Measurements from ENCODE around the gene FBXL5.
A peak's percentile ranks its signal among the peaks of the same experiment; 100 is the strongest.

Gene FBXL5

DNA sequence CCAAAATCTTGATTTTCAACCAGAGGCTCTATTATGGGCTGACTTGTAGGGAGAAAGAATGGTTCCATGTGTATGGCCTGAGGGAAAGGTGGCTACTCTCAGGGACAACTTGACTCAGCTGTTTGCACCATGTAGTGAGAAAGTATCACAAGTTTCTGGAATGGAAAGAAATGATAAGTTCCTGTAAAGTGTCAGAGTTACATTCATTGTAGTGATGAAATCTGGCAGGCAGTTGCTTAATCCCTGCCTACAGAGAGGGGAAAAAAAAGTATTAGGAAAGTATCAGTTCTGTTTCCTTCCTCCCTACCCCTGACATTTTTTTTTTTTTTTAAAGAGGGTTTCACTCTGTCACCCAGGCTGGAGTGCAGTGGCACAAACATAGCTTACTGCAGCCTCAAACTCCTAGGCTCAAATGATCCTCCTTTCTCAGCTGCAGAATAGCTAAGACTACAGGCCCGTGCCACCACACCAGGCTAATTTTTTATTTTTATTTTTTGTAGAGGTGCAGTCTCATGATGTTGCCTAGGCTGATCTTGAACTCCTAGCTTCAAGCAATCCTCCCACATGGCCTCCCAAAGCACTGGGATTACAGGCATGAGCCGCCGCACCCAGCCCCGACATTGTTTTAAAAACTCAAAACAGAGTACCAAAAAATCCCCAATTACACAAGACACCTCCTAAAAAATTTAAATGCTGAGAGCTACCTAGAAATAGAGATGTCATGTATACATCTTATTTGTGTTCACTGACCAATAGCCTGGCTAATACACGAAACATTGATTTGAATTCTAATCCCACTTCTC, 4.8 kb upstream of the FBXL5 start:
- DNase-seq (peak in 1 of 2 donors; percentile 23), ATAC-seq (peak; percentile 44)
- Mint-ChIP-seq H3K4me3 (peak overlapping the region; percentile 39 to 60), H3K27me3 (no peaks in the 10 kb centered on the region), H3K9me3 (no peaks in the 10 kb centered on the region), H3K4me1 (peaks cover 56% of the 10 kb centered on the region), H3K27ac (peak overlapping the region; percentile 82 to 96)

DNA sequence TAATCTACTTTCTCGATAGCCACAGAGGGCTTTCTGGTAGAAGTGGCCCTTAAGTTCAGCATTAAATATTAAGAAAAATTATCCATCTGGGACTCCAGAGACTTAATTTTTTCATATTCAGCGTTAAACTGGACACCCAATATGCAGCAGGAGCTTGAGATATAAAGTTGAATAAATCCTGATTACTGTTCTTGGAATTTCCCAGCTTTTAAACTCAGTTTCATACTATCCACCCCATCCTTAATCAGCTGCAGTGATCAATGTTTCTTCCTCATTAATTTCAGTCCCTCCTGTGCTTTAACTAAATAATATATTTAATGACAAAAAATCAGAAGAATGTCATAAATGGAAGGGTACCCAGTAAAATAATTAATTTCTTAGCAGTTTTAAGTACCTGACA, 3.6 kb upstream of the FBXL5 start:
- ATAC-seq (no peak), DNase-seq (no peak)
- Mint-ChIP-seq H3K27me3 (no peaks in the 10 kb centered on the region), H3K4me3 (peak overlapping the region in 1 of 2 donors; percentile 60), H3K9me3 (no peaks in the 10 kb centered on the region), H3K4me1 (peaks cover 56% of the 10 kb centered on the region), H3K27ac (peak overlapping the region in 1 of 2 donors; percentile 52)

DNA sequence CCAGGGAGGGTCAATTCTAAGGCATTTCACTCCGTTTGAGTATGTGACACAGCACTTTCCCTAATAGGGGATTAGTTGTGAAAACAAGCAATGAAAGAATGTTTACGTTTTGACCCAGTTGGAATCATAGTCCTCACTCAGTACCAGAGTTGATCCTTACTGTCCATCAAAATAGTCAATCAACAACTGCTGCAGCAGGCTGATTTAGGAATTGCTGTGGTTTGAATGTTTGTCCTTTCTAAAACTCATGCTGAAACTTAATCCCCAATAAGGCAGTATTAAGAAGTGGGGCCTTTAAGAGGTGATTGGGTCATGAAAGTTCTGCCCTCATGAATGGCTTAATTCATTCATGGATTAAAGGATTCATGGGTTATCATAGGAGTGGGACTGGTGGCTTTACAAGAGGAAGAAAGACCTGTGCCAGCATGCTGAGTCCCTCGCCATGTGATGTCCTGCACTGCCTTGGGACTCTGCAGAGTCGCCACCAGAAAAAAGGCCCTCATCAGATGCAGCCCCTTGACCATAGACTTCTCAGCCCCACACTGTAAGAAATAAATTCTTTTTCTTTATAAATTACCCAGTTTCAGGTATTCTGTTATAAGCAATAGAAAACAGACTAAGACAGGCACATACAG, 3.1 kb upstream of the FBXL5 start:
- Mint-ChIP-seq H3K4me1 (peaks cover 62% of the 10 kb centered on the region), H3K27ac (no peak overlapping the region), H3K4me3 (no peak overlapping the region), H3K27me3 (no peaks in the 10 kb centered on the region), H3K9me3 (no peaks in the 10 kb centered on the region)
- DNase-seq (no peak), ATAC-seq (no peak)

DNA sequence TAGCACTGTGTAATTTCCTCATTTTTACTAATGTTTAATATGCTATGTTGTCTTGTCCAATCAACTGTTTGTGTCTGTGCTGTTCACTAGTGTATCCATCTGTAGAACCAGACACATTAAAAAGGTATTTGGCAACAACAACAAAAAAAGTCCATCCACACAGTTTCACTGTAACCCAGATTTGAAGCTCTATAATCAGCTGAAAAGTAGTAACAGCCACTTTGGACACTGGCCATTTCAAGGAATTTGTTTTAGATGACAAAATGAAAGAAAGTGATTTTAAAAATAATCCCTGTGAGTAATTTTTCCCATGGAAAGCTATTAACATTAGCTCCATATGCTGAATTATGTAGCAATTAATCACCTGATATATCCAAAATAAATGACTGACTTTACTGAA, 2.2 kb upstream of the FBXL5 start:
- no peaks in the 10 kb centered on the region for H3K27me3 Mint-ChIP-seq
- H3K9me3 Mint-ChIP-seq, result no peaks in the 10 kb centered on the region
- H3K27ac Mint-ChIP-seq, result no peak overlapping the region
- no peak for DNase-seq
- no peak for ATAC-seq
- H3K4me3 Mint-ChIP-seq, result no peak overlapping the region
- H3K4me1 Mint-ChIP-seq, result peaks cover 66% of the 10 kb centered on the region

DNA sequence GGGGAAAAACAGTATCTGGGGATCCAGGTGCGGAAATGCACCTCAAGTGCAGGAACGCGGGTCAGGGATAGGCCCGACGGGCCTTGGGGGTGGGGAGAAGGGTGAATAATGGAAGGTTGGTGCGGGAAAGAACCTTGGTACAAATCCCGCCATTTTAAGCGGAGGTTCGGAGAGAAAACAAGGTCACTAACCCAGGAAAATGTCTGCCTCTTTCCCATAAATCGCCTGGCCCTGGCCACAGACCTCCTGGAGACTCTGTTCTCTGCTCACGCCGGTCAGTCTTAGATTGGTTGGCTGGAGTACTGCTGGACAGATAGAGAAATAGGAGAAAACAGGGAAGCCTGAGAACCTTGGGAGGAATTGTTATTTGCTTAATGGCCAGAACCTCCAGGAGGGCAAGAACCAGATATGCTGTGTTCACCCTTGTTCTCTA, 897 bp upstream of the FBXL5 start:
- no peak for ATAC-seq
- DNase-seq, result no peak
- Mint-ChIP-seq H3K27me3 (no peaks in the 10 kb centered on the region), H3K27ac (peak overlapping the region; percentile 88 to 98), H3K4me1 (peaks cover 70% of the 10 kb centered on the region), H3K9me3 (no peaks in the 10 kb centered on the region), H3K4me3 (peak overlapping the region; percentile 90 to 94)

DNA sequence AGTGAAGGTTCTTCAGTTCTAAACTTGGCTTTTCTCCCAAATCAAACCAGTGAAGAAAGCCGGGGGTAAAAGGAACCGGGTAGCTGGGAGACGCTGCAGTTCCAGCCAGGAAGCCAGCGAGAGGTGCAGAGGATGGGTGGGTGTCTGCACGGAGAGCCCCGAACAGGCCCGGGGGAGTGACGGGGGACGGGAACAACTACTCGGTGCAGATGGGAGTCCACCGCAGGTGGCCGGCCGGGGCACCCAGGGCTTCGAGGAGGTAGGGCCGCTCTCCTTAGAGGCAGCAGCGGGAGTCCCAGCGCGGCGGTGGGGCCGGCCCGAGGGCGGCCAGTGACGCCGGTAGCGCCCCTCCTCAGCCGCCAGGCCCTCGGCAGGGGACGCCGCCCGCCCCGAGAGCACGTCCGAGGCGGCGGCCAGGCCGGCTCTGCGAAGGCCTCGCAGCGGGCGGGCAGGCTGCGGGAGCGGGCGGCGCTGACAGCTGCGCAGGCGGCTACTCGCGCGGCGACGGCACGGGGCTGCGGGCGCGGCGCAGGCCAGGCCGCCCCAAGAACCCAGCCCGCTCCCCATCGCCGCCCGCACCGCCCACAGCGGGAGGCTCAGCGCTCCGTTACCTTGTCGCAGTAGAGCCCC, 449 bp downstream of the FBXL5 start:
- DNase-seq, result peak in 1 of 2 donors; percentile 53
- Mint-ChIP-seq H3K27ac (peak overlapping the region; percentile 95 to 98), H3K4me1 (peaks cover 70% of the 10 kb centered on the region), H3K9me3 (no peaks in the 10 kb centered on the region), H3K27me3 (no peaks in the 10 kb centered on the region), H3K4me3 (peak overlapping the region; percentile 97 to 99)
- peak; percentile 71 for ATAC-seq

DNA sequence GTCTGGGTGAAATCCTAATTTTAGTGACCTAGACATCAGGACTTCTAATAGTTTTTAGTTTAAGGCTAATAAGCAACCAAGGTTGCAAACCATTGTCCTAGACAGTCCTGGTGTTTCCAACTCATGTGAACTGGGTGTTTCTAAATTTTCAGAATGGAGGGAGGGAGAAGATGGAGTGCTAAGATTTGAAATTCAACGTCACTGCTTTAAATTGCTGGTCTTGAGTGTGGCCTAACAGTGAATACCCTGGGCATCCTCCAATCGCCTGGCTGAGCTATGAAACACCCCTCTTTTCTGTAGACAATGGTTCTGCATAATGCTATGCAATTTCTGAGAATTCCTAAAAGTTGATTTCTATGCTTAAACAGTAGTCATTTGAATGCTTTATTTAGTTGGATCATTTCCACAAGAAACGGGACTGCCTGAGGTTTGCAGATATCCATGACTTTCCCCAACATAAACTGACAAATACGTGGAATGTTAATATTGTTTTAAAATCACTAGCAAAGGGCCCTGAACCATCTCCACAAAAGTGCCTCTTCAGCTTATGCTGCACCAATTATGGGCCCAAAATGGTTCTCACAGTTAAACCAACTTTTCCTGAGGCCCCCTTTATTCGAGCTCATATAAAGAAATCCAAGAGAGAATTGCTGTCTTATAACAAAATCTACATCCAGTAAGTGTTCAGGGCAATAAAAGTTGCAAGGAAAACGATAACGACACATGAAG, 1.1 kb downstream of the FBXL5 start:
- DNase-seq (peak in 1 of 2 donors; percentile 16), ATAC-seq (peak; percentile 38)
- H3K9me3 Mint-ChIP-seq, result no peaks in the 10 kb centered on the region
- H3K27me3 Mint-ChIP-seq, result no peaks in the 10 kb centered on the region
- peak overlapping the region; percentile 97 to 99 for H3K4me3 Mint-ChIP-seq
- peak overlapping the region; percentile 95 to 98 for H3K27ac Mint-ChIP-seq
- H3K4me1 Mint-ChIP-seq, result peaks cover 71% of the 10 kb centered on the region

DNA sequence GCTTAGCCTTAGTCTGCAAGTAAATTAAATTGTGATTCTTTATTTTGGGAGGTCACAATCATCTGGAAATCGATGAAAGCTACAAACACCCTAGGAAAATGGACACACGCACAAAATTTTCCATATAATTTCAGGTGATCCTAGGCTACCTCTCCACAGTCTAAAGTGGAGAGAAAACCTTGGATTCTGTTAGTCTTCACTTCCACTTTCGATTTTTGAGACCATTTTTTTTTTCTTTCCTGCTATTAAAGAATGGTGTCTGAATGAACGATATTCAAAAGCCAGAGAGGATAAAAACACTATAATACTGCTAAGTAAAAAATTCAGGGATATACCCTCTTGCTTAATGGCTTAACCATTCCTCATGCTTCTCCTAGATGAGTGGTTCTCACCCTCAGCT, 1.7 kb downstream of the FBXL5 start:
- Mint-ChIP-seq H3K27me3 (no peaks in the 10 kb centered on the region), H3K27ac (peak overlapping the region; percentile 64 to 81), H3K4me1 (peaks cover 76% of the 10 kb centered on the region), H3K9me3 (no peaks in the 10 kb centered on the region), H3K4me3 (peak overlapping the region; percentile 97 to 99)
- ATAC-seq, result no peak
- no peak for DNase-seq

DNA sequence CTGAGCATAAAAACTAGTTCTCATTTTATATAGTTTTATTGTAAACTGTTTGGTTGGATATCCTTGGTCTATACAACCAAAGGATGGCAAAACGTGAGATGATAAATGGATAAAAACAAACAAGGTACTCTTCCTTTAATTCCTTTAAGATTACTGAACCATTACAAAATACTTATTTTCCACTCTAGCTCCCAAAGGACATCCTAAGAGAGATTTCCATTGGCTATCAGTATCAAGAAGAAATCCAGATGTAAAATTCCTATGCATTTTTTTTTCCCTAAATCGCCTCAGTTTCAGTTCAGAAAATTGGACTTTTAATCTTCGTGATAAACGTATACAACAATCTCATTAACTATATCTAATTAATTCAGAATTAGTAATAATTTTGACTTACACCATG, 2.3 kb downstream of the FBXL5 start:
- H3K27ac Mint-ChIP-seq, result no peak overlapping the region
- H3K4me3 Mint-ChIP-seq, result peak overlapping the region; percentile 97 to 99
- H3K9me3 Mint-ChIP-seq, result no peaks in the 10 kb centered on the region
- no peak for DNase-seq
- no peak for ATAC-seq
- peaks cover 74% of the 10 kb centered on the region for H3K4me1 Mint-ChIP-seq
- H3K27me3 Mint-ChIP-seq, result no peaks in the 10 kb centered on the region

DNA sequence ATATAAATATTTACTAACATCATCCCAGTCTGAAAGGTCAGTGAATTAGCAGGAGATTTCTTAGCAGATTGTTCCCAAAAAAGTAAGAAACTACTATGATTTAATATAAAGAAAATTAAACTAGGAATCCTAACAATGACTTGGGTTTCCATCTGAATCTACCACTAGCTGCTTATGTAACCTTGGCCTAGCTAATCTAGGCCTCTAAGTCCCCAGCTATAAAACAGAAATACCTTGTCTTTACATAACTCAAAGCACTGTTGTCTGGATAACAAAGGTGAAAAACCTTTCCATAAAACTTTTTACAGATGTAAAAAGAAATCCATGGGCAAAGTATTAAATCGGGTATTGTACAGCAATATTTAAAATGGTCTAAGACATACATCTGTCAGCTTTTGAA, 3.0 kb downstream of the FBXL5 start:
- DNase-seq, result no peak
- no peak for ATAC-seq
- peaks cover 68% of the 10 kb centered on the region for H3K4me1 Mint-ChIP-seq
- H3K9me3 Mint-ChIP-seq, result no peaks in the 10 kb centered on the region
- H3K27me3 Mint-ChIP-seq, result no peaks in the 10 kb centered on the region
- peak overlapping the region in 1 of 2 donors; percentile 66 for H3K4me3 Mint-ChIP-seq
- H3K27ac Mint-ChIP-seq, result no peak overlapping the region

DNA sequence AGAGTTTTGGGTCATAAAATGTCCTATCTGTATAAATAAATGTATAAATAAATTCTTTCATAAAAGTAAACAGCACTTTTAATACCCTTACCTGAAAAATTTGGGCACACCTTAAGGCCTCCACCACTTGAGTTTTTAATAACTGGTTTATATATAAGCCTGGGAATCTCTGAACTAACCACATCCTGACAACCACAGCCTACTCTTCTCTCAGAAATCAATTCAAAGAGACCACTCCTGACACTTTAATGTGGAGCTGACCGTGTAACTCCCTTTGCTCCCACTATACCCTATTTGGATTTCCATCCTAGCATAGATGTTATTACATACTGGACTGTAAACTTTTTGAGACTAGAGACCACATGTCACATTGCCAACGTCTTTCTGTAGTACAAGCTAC, 3.5 kb downstream of the FBXL5 start:
- Mint-ChIP-seq H3K9me3 (no peaks in the 10 kb centered on the region), H3K4me1 (peaks cover 63% of the 10 kb centered on the region), H3K27ac (no peak overlapping the region), H3K27me3 (no peaks in the 10 kb centered on the region), H3K4me3 (peak overlapping the region; percentile 9 to 66)
- no peak for ATAC-seq
- DNase-seq, result no peak

DNA sequence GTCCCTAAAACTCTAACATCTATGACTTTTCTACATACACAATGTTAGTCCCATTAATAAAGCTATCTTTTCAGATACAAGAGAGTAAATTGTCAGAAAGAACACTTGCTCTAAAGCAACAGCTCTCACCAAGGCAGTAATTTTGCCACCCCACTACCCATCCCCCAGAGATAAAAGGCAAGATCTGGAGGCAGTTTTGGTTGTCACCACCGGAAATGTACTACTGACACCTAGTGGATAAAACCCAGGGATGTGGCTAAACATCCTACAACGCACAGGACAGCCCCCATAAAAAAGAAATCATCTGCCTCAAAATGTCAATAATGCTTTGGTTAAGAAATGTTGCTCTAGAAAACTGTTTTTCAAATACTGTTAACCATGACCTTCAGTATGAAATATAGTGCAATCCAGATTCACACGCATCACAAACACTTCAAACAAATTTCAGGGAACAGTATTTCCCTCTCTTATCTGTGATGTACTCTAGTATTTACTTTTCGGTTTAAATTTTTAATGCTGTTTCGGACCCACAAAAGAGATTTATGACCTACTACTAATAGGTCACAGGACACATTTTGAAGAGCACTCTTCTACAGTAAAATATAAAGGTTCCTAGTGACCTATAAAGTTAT, 5.1 kb downstream of the FBXL5 start:
- peaks cover 53% of the 10 kb centered on the region for H3K4me1 Mint-ChIP-seq
- no peaks in the 10 kb centered on the region for H3K9me3 Mint-ChIP-seq
- peak overlapping the region; percentile 64 to 70 for H3K4me3 Mint-ChIP-seq
- no peaks in the 10 kb centered on the region for H3K27me3 Mint-ChIP-seq
- DNase-seq, result peak; percentile 52 to 63
- peak; percentile 73 for ATAC-seq
- peak overlapping the region in 1 of 2 donors; percentile 77 for H3K27ac Mint-ChIP-seq

DNA sequence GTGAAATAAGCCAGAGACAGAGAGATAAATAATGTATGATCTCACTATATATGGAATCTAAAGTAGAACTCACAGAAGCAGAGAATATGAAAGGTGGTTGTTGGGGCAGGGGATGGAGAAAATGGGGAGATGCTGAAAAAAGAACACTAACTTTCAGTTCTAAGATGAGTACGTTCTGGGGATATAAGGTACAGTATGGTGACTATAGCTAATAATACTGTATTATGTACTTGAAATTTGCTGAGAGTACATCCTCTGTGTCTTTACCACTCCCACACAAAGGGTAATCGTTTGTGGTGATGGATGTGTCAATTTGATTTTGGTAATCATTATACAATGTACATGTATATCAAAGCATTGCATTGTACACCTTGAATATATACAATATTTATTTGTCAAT, 6.6 kb downstream of the FBXL5 start:
- Mint-ChIP-seq H3K9me3 (no peaks in the 10 kb centered on the region), H3K27ac (no peak overlapping the region), H3K4me3 (peak overlapping the region; percentile 2 to 35), H3K4me1 (peaks cover 56% of the 10 kb centered on the region), H3K27me3 (no peaks in the 10 kb centered on the region)
- ATAC-seq (peak; percentile 74), DNase-seq (no peak)

DNA sequence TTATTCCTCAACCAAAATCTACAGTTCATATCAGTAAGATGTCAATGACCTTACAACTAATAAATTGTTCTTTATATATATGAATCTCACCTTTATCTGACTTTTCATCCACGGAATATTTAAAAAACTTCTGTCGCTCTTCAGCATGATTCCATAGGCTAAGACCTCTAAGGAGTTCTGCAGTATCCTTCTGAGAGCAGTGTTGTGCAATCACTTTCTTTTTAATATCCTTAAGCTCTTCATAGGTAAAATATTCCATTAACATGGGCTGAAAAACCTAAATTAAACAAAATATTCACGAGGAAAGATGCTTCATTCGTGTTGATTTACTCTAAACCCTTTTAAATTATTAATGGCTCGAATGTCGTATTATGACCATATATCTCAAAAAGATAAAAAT, 16.7 kb downstream of the FBXL5 start:
- DNase-seq, result no peak
- Mint-ChIP-seq H3K4me3 (no peak overlapping the region), H3K9me3 (no peaks in the 10 kb centered on the region), H3K27ac (no peak overlapping the region), H3K4me1 (peaks cover 8% of the 10 kb centered on the region), H3K27me3 (no peaks in the 10 kb centered on the region)
- no peak for ATAC-seq

DNA sequence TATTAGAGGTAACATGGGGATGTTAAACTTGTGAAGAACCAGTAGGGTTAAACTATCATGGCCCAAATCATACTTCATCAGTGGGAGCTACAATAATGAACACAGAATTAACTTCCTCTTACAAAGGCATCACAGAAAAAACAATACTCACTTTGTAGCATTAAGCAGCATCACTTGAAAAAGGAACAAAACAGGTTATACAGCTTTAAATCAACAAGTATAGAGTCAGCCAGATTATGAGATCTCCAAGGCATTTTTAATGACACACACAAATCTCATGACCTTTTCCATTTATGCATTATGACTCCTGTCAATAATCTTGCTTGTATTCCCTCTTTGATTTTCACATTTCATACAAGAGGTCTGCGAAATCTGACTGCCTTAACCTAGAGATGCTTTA, 18.3 kb downstream of the FBXL5 start:
- Mint-ChIP-seq H3K9me3 (no peaks in the 10 kb centered on the region), H3K27me3 (no peaks in the 10 kb centered on the region), H3K4me1 (no peaks in the 10 kb centered on the region), H3K27ac (no peak overlapping the region), H3K4me3 (no peak overlapping the region)
- ATAC-seq (no peak), DNase-seq (no peak)
